Testis (tissue), 2 donors: ENCODE measurements around the gene ZFP64.

Experiments used
- POLR2A ChIP-seq: fragments of 450-650 bp; IDR thresholded peaks from one replicate; pipeline ENCODE4 v1.6.1; 2017; ENCODE audit warnings: antibody characterized with exemption, mild to moderate bottlenecking, moderate library complexity
- TF ChIP-seq, protein P1 (sequence below), 3 experiments: fragments of 450-650 bp in 2 of 3; fragments of 200-600 bp in 1 of 3; sonication (generic) in 1 of 3; IDR thresholded peaks; one replicate each; pipeline ENCODE4 v1.5.1; 2016 to 2019; ENCODE audit warnings: antibody characterized with exemption in 3 of 3, mild to moderate bottlenecking in 2 of 3, moderate library complexity in 1 of 3

DNA sequence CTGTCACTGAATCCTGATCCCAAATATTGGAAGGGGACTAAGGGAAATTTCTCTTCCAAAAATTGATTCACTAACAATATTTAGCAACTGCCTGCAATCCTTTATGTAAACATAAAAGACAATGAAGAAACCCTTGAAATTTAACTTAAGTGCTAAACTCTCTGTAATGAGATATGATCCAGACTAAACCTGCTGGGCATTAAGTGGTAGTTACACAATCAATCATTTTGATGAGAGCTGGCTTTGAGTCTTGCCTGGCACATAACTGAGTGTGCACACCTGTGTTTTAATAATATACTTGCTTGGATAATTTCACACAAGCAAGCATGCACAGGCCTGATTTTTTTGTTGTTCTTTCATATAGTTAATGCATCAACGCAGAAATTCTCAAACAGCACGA is 9.8 kb upstream of the ZFP64 start:
- TF ChIP-seq, protein P1, sequence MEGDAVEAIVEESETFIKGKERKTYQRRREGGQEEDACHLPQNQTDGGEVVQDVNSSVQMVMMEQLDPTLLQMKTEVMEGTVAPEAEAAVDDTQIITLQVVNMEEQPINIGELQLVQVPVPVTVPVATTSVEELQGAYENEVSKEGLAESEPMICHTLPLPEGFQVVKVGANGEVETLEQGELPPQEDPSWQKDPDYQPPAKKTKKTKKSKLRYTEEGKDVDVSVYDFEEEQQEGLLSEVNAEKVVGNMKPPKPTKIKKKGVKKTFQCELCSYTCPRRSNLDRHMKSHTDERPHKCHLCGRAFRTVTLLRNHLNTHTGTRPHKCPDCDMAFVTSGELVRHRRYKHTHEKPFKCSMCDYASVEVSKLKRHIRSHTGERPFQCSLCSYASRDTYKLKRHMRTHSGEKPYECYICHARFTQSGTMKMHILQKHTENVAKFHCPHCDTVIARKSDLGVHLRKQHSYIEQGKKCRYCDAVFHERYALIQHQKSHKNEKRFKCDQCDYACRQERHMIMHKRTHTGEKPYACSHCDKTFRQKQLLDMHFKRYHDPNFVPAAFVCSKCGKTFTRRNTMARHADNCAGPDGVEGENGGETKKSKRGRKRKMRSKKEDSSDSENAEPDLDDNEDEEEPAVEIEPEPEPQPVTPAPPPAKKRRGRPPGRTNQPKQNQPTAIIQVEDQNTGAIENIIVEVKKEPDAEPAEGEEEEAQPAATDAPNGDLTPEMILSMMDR (IDR thresholded peaks at IDR 0.05): no peak
- TF ChIP-seq POLR2A: no peak
